GM18526 (cell line): ENCODE data around the gene NUDT17.

Experiments used
- POLR2A ChIP-seq: IDR thresholded peaks from 3 replicates; pipeline ENCODE4 v1.6.1; 2011; ENCODE audit not compliant: insufficient read length; ENCODE audit errors: extremely low read depth

Gene NUDT17

GRCh38 chr1:145885738-145886287 lies 40.4 kb downstream of the NUDT17 start, which contains the start of gene ANKRD35:
ANKRD35 (minus strand) TSS chr1:145885866; CDS start chr1:145885758, 108 bp downstream.
- TF ChIP-seq POLR2A, result no peak

GRCh38 chr1:145886390-145886789 lies 41.0 kb downstream of the NUDT17 start:
- TF ChIP-seq POLR2A, result no peak

- no peak for TF ChIP-seq POLR2A
Measured at GRCh38 chr1:145886816-145887215, 41.4 kb downstream of the NUDT17 start.

GRCh38 chr1:145887631-145888030 lies 42.2 kb downstream of the NUDT17 start:
- TF ChIP-seq POLR2A, result no peak

GRCh38 chr1:145889722-145890121 lies 44.3 kb downstream of the NUDT17 start:
- no peak for TF ChIP-seq POLR2A

- TF ChIP-seq POLR2A, result no peak
Measured at GRCh38 chr1:145891143-145891542, 45.7 kb downstream of the NUDT17 start.

GRCh38 chr1:145891587-145892485 lies 46.4 kb downstream of the NUDT17 start:
- no peak for TF ChIP-seq POLR2A

- TF ChIP-seq POLR2A, result no peak
Measured at GRCh38 chr1:145892486-145893087, 47.2 kb downstream of the NUDT17 start.

GRCh38 chr1:145893306-145894055 lies 48.1 kb downstream of the NUDT17 start:
- no peak for TF ChIP-seq POLR2A

GRCh38 chr1:145895471-145895870 lies 50.0 kb downstream of the NUDT17 start:
- TF ChIP-seq POLR2A, result no peak

GRCh38 chr1:145897969-145898368 lies 52.5 kb downstream of the NUDT17 start:
- no peak for TF ChIP-seq POLR2A
